AG09319 (cell line): Measurements from ENCODE around the gene TMEM117.

Experiments
- DNase-seq: peaks from one replicate; pipeline ENCODE4 v3.0.0-alpha.2; 2010; ENCODE audit warnings: low read depth; ENCODE audit errors: extremely low read depth
- TF ChIP-seq, protein P1 (sequence below): IDR thresholded peaks from 2 replicates; pipeline ENCODE4 v1.5.1; 2011; ENCODE audit warnings: low read depth, mild to moderate bottlenecking, inconsistent platforms, low read length, moderate library complexity

The TMEM117 gene

GRCh38 chr12:44118946-44119345, 283.1 kb downstream of the TMEM117 start:
- no peak for DNase-seq
- TF ChIP-seq, protein P1, sequence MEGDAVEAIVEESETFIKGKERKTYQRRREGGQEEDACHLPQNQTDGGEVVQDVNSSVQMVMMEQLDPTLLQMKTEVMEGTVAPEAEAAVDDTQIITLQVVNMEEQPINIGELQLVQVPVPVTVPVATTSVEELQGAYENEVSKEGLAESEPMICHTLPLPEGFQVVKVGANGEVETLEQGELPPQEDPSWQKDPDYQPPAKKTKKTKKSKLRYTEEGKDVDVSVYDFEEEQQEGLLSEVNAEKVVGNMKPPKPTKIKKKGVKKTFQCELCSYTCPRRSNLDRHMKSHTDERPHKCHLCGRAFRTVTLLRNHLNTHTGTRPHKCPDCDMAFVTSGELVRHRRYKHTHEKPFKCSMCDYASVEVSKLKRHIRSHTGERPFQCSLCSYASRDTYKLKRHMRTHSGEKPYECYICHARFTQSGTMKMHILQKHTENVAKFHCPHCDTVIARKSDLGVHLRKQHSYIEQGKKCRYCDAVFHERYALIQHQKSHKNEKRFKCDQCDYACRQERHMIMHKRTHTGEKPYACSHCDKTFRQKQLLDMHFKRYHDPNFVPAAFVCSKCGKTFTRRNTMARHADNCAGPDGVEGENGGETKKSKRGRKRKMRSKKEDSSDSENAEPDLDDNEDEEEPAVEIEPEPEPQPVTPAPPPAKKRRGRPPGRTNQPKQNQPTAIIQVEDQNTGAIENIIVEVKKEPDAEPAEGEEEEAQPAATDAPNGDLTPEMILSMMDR = no peak

- TF ChIP-seq, protein P1 = no peak
- DNase-seq = no peak
These were observed 290.9 kb downstream of the TMEM117 start for GRCh38 chr12:44126806-44127205.

DNA sequence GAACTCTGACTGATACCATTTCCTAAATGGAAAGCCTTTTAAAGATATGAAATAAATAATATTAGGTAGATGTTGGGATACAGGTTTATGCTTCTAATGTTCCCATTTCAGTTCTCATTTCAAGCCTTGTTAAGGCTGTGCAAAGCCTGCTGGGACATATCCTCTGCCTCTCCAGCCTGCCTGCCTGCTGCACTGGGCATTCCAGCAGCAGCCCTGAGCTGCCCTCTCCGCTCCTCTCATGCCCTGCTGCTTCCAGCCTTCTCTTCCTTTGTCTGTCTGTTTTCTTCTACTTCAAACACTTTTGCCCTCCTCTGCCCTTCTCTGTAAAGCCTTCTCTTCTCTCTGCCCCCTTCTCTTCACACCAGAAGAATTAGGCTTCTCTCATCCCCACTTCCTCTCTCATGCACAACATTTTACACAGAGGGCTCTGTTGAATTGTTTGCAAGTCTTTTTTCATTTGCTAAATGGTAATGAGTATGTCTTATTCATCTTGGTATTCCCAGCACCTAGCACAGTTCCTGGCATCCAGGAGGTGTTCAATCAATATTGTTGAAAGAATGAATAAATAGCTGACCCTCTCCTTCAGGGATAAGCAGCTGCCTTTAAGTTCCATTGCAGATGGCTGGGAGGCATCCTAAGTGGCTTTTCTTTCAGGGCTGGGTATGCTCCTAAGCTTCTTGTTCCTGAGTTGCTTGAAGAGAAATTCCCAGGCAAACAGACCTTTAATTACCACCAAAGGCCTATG, 292.3 kb downstream of the TMEM117 start:
- DNase-seq = no peak
- TF ChIP-seq, protein P1 = no peak

- TF ChIP-seq, protein P1 = no peak
- no peak for DNase-seq
These were observed 307.3 kb downstream of the TMEM117 start for GRCh38 chr12:44143175-44143574.

DNA sequence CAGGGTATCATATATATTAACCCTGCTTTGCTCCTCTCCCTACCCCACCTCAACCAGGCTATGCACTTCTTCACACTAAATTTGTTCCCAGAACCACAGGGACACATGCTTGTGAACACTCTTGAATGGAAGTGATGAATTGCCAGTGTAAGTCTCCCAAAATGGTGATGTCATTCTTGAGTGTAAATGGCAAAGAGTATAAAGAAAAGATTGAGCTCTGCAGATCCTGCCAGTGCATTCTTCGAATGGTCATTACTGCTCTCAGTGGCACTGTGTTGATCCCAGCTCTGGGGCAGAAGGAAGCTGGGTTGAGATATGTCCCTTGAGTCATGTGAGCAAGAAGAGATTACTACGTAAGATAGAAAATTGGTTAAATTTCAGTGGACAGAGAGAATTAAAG, 313.1 kb downstream of the TMEM117 start:
- TF ChIP-seq, protein P1 = no peak
- no peak for DNase-seq

DNA sequence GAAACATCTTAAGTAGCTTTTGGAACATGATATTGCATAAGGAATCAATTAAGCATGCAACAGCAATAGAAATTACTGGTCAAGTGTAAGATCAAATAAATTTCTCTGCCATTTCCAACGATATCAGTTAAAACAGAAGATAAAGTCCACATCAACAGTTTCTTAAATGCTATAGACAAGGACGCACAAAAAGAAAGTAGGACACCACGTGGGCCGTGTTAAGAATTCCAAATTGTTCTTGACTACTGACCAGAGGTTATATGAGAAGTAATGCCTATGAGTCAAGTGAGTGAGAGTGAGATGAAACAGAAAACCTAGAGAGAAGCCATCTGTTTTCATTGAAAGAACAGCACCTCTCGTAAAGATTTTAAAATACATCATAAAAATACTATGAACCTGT, 318.2 kb downstream of the TMEM117 start:
- DNase-seq = peak; percentile 12
- TF ChIP-seq, protein P1 = no peak

DNA sequence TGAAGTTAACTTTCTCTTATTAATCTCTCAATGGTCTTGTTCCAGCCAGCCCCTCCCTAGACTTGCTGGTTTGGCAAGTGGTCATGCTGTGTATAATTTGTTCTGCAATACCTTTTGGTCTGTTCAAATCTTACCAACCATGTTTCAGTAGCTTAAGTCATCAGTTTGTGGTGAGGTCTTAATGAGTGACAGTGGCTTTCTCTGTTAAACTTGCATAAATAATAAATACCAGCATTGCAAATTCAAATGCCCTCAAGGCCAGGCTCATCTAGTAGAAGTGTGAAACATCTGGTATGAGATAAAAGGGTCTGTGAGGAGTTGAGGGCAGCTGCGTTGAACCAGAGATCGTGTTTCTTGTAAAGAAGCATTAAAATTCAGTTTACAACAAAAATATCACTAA, 319.5 kb downstream of the TMEM117 start:
- no peak for DNase-seq
- TF ChIP-seq, protein P1 = no peak
